ENCODE results near the gene ATP5F1C.
"Not testable (repeated sequence)": the region's sequence is repeated elsewhere in the genome, so short reads cannot be mapped to it uniquely, and the experiment has no call there.

Gene ATP5F1C

GRCh38 chr10:7794251-7795026, 6.5 kb downstream of the ATP5F1C start:
- no peak for DNase-seq

DNA sequence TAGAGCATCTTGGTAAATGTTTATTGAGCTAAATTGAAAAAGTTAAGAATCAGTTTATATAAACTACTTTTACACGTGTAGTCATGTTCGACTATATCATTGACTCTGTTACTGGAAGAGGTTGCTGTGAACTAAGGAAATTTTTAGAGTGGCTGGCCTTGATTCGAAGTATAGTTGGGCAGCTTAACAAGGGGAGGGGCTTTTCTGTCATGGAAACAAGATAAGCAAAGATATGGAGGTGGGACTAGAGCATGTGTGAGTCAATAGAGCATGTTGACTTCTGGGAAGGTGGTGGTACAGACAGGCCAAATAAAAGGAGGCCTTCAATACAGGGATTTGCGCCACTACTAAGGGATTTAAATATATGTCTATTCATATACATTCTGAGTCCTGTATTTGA, 7.6 kb downstream of the ATP5F1C start:
- DNase-seq: no peak

DNA sequence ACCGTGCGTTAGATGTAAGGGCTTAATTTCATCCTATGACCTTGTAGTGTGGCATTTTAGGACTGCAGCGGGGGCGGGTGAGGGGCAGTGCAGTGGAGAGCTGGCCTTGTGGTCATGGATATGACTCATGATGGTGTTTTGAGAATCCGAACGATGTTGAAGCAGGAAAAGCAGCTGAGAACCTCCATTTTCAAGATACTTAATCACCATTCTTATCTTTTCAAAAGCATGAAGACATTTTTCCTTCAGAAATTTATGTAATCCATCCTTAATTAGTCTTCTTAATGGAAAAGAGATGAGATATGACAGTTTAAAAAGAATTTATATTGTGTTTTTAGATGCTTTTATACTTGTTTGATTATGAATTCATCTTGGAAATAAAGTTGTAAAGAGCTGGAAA, 9.6 kb downstream of the ATP5F1C start:
- DNase-seq: no peak

DNA sequence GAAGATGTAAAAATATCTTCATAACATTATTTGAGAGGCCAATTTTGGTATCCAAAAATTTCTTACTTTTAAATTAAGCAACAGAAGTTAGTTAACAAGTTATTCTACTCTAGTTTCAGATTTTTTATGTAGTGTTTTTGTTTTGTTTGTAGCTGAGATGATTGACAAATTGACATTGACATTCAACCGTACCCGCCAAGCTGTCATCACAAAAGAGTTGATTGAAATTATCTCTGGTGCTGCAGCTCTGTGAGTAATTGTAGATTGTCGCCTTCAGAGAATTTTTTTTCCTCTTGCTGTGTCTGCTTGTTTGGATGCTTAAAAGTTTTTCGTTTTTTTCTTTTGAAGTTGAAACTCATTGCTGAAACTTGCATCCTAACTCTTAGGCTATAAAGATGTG, 14.6 kb downstream of the ATP5F1C start:
- no peak for DNase-seq

GRCh38 chr10:7804216-7804615, 16.2 kb downstream of the ATP5F1C start:
- DNase-seq: no peak

DNA sequence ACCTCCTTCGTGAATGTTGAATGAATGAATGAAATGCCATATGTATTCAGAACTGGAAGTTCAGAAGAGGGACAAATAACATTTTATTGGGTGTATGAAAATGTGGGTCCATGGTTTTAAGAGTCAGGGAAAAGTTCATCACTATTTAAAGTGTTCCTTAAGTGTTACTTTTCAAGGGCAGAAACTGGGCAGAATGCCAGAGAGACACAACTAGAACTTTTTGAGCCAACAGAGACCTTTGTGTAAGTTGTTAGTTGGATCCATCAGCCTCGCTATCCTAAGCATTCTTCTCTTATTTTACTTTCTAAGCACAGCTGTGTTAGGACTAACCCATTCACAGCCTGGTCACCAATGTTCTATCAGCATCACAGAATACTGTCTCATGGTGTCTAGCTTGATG, 16.8 kb downstream of the ATP5F1C start:
- no peak for DNase-seq

DNA sequence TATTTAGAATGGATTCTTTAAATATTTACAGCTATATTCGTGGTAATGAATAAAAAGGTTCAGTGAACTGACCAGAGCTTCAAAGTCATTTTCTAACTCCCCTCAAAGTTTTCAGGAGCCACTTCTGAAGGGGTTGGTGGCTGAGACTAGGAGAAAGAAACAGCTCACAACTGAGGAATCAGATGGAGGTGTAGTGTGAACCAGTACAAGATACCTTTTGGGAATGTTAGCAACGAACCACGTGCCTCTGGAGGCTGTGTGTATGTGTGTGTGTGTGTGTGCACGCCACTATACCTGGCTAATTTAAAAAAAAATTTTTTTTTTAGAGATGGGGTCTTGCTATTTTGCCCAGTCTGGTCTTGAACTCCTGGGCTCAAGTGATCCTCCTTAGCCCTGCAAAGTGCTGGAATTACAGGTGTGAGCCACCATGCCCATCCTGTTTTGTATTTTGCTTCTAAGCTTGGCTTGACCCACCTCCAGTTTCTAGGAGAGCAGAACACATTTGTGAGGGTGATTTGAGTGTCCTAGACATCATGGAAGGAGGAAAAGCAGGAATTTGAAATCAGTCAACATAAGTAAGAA, 20.8 kb downstream of the ATP5F1C start:
- no peak for DNase-seq

DNA sequence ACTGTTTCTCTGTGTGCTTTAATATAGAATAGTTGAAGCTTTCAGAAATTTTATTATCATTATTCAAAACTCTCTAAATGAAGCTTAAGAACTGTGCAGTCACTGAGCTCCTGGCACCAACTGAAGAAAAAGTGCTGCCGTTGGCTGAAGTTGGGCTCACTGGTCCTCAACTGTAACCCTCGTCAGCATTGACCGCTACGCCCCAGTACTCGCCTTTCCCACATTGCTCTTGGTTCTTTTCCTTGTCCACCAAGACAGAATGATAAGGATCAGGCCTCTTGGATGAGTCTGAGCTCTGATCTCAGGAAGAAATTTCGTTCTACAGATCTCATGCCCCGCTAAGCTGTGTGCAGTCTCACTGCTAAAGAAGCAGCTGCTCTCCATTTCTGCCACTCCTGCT, 22.5 kb downstream of the ATP5F1C start:
- no peak for DNase-seq

DNA sequence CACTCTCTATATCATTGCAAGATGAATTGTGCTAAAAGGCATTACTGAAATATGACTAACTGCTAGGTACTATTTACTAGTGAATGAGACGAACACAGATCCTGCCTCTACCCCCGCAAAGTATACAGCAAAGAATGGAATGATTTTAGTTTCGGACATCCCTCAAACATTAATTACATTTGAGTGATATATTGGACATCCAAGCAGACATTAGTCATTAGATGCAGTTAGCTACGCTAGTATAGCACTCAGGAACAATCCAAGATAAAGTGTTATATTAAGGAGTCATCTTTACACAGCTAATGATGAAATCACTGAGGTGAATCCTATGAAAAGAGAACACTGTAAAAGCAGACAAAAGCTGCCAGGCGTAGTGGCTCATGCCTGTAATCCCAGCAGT, 23.0 kb downstream of the ATP5F1C start:
- DNase-seq: no peak

- DNase-seq: not testable (repeated sequence)
These were observed 23.8 kb downstream of the ATP5F1C start for GRCh38 chr10:7811743-7812142.

DNA sequence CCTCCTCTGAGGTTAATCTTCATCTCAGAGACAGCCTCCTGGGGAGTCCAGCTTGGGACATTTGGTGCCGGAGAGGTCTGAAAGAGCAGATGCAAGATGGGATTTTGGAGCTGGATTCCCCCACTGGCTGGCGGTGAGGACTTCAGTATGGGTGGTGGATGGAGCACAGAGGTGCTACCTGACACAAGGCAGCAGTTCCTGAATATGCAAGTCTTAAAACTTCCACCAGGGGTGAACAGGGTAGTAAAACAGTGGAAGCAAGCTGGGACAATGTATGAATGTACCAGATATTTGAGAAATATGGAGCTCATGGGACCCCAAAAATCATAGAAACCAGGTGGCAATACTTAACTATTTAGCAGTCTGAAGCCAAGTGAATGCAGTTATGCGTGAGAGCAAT, 25.5 kb downstream of the ATP5F1C start:
- no peak for DNase-seq

- DNase-seq: peak in 1 of 6 experiments; percentile 0
These were observed 29.6 kb downstream of the ATP5F1C start for GRCh38 chr10:7817576-7817975.

GRCh38 chr10:7817984-7818294, 30.0 kb downstream of the ATP5F1C start:
- DNase-seq: no peak

DNA sequence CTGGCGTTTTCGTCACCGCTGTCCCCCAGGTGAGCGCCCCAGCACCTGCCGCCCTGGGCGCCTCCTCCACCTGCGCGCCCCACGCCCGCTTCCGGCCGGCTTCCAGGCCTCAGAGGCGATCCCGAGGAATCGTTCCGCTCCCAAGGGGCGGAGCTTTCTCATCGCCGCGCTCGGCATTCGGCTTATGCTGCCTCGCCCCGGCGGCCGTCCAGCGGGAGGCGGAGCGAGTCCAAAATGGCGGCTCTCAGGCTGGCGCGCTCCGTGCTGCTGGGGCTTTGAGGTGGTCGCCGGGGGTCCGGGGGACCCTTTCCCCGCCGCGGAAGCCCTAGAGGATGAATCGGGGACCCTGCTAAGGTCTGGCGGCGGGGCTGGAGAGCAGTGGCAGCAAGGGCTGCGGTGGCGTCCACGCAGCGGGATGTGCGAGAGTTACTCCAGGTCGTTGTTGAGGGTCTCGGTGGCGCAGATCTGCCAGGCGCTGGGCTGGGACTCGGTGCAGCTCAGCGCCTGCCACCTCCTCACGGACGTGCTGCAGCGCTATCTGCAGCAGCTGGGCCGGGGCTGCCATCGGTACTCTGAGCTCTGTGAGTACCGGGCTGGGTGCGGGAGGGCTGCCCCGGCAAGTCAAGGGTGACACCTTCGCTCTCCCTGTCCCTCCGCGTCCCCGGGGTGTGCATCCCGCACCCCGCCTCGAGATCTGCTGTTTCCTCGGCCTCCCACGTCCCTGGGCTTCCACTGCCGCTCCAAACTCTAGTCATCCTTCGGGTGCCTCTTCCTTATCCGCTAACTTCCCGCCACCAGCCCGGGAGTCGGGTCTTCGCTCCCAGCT, 30.5 kb downstream of the ATP5F1C start, which contains the start of gene TAF3:
Gene TAF3, plus strand, starts transcription at position 211 of the 826 bp plus-strand sequence. Its CDS starts 205 bp downstream, at position 416.
- peak; percentile 82 to 91 (median 88) for DNase-seq

- peak in 1 of 6 experiments; percentile 6 for DNase-seq
These were observed 31.1 kb downstream of the ATP5F1C start for GRCh38 chr10:7819121-7819460.

DNA sequence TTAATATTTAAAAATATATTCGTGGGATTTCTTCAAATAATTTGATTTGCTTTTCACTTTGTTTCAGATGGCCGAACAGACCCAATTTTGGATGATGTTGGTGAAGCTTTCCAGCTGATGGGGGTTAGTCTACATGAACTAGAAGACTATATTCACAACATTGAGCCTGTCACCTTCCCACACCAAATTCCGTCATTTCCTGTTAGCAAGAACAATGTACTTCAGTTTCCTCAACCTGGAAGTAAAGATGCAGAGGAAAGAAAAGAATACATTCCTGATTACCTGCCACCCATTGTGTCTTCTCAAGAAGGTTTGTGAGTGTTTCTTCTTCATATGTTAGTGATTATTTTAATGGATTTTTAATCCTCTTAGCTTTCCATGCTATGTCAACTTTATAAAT, 36.3 kb downstream of the ATP5F1C start:
- DNase-seq: no peak

GRCh38 chr10:7826971-7827370, 39.0 kb downstream of the ATP5F1C start:
- no peak for DNase-seq

- no peak for DNase-seq
These were observed 41.4 kb downstream of the ATP5F1C start for GRCh38 chr10:7829289-7829834.

DNA sequence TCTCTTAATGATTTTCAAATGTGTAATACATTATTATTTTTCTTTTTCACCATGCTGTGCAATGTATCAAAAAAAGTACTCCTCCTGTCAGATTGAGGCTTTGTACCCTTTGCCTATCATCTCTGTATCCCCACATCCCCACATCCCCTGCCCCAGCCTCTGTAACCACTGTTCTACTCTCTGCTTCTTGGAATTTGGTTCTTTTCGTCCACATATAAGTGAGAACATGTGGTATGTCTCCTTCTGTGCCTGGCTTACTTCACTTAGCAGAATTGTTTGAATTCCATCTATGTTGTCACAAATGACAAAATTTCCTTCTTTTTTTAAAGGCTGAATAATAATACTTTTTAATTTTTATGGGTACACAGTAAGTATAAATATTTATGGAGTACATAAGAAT, 44.1 kb downstream of the ATP5F1C start:
- no peak for DNase-seq

DNA sequence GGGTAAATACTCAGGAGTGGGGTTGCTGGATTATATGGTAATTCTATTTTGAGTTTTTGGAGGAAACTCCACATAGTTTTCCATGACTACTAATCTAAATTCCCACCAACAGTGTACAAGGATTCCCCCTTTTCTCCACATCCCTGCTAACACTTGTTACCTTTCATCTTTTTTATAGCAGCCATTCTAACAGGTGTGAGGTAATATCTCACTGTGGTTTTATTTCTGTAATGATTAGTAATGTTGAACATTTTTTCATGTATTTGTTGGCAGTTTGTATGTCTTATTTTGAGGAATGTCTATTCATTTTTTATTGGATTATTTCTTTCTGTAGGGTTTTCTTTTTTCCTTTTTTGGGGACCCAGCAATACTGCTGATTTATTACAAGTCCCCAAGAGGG, 45.2 kb downstream of the ATP5F1C start:
- no peak for DNase-seq

DNA sequence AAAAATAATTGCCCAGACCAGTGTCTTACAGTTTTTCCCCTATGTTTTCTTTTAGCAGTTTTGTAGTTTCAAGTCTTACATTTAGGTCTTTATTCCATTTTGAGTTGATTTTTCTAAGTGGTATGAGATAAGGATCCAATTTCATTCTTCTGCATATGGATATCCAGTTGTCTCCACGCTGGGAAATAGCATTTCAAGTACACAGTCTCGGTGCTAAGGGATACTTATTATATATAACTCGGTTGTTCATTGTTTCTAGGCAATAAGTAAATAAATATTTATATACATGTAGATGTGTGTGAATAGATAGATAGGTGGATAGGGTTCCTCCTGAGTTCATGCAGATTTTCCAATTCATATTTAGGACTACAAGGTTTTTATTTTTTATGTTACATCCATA, 46.3 kb downstream of the ATP5F1C start:
- DNase-seq: no peak

DNA sequence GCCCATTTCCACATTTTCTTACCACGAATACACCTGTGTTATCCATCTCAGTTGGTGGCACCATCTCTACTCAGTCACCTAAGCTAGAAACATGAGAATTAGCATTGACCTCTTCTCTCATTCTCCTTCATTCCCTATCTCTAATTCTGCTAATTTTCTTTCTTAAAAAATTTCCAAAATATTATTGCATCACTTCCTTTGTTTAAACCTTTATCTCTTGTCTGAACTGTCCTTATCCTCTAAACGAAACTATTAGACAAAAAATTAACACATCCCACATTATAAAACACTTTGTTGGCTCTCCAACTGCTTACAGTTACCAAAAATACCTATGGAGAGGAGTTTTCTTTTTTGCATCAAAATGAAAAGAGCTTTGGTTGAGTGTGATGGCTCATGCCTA, 48.6 kb downstream of the ATP5F1C start:
- DNase-seq: no peak

DNA sequence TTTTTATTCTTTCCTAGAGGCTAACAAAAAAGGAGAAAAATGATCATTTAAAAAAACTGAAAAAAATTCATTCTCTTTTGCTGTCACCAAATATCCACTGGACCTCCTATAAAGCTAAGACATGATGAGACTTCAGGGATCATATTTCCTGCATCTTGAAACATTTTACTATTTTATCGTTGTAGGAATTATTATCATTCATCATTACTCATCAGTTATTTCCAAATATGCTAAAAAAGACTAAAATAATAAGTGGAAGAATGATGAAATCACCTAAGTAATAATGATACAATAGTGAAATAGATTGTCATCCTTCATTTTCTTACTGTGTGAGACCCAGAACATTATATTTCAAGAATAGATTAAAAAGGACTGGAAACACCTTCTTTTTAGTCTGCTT, 58.6 kb downstream of the ATP5F1C start:
- DNase-seq: no peak
